ENCODE results near the gene SSUH2. TPM values are rescaled to one million over a fixed set of nuclear protein-coding genes. Genes with fewer than 3 reads are reported as not detected.
A peak's percentile ranks its signal among the peaks of the same experiment; 100 is the strongest.

The SSUH2 gene
- total and polyA plus RNA-seq, 2 of the 13 experiments (the other 11 are each of a cell fraction or from before 2014, with no cell fraction given), result 38.1 to 136 TPM

- TF ChIP-seq ZMAT3 (CRISPR knock-in tag; conservative IDR thresholded peaks at IDR 0.05) (peak; percentile 54; the same call in 1 of the 2 replicates), SOX6 (IDR thresholded peaks at IDR 0.05) (no peak), SOX6 (CRISPR knock-in tag; IDR thresholded peaks at IDR 0.05) (peak; percentile 81), TFAP4 (IDR thresholded peaks at IDR 0.05; ENCODE audit: borderline replicate concordance, low read depth) (peak; percentile 65; the same call in 1 of the 2 replicates), ZFP62 (CRISPR knock-in tag; IDR thresholded peaks at IDR 0.05) (0 out of 2 replicates have a peak, but pooled peaks have one; percentile 40), ARNTL (CRISPR knock-in tag; IDR thresholded peaks at IDR 0.05) (peak; percentile 87), HNF4G (IDR thresholded peaks at IDR 0.05; ENCODE audit: borderline replicate concordance, low read depth, low read length) (peak; percentile 82; the same call in 1 of the 2 replicates), HNF4G (CRISPR knock-in tag; IDR thresholded peaks at IDR 0.05; ENCODE audit: borderline replicate concordance, low read depth) (peak; percentile 94), FIP1L1 (IDR thresholded peaks at IDR 0.05; ENCODE audit: borderline replicate concordance, insufficient read depth, low read depth, low read length) (no peak), SATB2 (CRISPR knock-in tag; IDR thresholded peaks at IDR 0.05) (no peak), SETDB1 (CRISPR knock-in tag; IDR thresholded peaks at IDR 0.05; ENCODE audit: borderline replicate concordance) (no peak), TFDP2 (CRISPR knock-in tag; IDR thresholded peaks at IDR 0.05) (peak; percentile 34; the same call in 1 of the 2 replicates), POLR2A (IDR thresholded peaks at IDR 0.05; ENCODE audit: insufficient read depth in 1 of 2, low read depth in 2 of 2, low read length in 2 of 2) (peak; percentile 86 to 91), ZNF326 (CRISPR knock-in tag; IDR thresholded peaks at IDR 0.05; ENCODE audit: borderline replicate concordance) (no peak), FOSL1 (CRISPR knock-in tag; IDR thresholded peaks at IDR 0.05; ENCODE audit: borderline replicate concordance) (no peak; the same call in 1 of the 2 replicates), HDAC6 (IDR thresholded peaks at IDR 0.05; ENCODE audit: low read depth, low read length) (no peak), SMAD3 (CRISPR knock-in tag; IDR thresholded peaks at IDR 0.05) (peak; percentile 52; the same call in 1 of the 2 replicates), ZNF18 (CRISPR knock-in tag; IDR thresholded peaks at IDR 0.05; ENCODE audit: insufficient replicate concordance) (no peak), ZNF746 (CRISPR knock-in tag; IDR thresholded peaks at IDR 0.05) (peak; percentile 74), HOMEZ (CRISPR knock-in tag; IDR thresholded peaks at IDR 0.05; ENCODE audit: low read depth) (peak; percentile 66), NONO (IDR thresholded peaks at IDR 0.05) (no peak), NONO (CRISPR knock-in tag; conservative IDR thresholded peaks at IDR 0.05) (peak; percentile 62; the same call in 1 of the 2 replicates)
These were observed 7.1 kb upstream of the SSUH2 start (continued) for GRCh38 chr3:8651418-8652323.

All from HepG2 (cell line).